Hematopoietic multipotent progenitor cell (in vitro differentiated cells): ENCODE measurements around the gene KIAA1210. TPM values are rescaled to one million over a fixed set of nuclear protein-coding genes. Genes with fewer than 3 reads are reported as not detected.

Experiments used
- DNase-seq, 3 donors: peaks; one replicate each; pipeline ENCODE4 v3.0.0-alpha.2; 2011 to 2015; ENCODE audit warnings: low read depth in 2 of 3, low spot score in 2 of 3
- total RNA-seq: library from RNA; depleted of rRNA; stranded (reverse); fragments of >200 nt; gene quantifications from one replicate; pipeline ENCODE4 v1.2.3, GENCODE V29; 2012

The KIAA1210 gene
- total RNA-seq, 1 donor: not detected

DNA sequence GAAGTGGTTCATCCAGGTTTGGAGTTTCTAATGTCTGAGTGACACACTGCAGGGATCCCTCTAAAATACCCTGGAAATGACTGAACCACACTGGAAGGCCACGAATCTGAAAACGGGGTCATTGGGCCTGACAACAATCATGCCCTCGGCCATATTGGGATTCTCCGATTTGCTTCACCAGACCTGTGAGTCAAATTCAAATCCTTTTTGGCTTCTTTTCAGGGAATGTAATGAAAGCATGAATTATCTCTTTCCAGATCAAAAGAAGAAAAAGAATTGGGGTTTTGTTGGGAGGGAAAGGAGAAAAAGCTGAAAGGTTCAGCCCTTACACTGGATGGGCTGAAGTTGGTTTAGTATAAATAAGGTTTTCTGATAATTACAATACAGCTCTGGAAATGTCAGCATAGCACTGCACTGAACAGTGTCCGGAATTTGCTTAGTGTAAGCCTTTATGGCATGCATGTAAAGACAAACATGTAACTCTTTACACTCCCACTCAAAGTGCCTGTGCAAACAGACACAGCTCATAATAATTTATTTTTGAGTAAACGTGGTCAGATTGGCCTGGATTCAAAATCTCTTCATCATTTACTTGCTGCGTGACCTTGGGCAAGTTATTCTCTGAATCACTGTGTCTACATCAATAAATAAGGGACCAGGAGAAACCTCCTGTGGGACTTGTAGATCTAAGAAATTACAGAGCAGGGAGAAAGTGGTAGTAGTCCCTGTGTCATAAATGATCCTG, 33.4 kb downstream of the KIAA1210 start:
- DNase-seq: no peak

DNA sequence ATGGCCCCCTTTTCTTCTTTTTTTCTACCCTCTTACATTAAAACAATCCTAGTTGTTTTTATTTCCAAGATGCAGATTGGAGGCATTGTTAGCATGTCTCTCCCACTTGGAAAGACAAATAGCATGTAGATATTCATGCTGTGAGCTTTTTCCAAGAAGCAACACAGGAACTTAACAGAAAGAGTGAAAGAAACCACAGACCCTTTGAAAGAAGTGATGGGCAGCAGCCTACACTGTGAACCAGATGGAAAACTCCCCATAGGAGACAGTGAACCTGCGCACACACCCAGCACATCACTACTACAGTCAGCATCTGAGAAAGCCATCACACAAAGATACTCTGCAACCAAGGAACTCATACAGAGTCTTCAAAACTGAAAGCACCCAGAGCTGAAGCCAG, 37.0 kb downstream of the KIAA1210 start:
- no peak for DNase-seq

DNA sequence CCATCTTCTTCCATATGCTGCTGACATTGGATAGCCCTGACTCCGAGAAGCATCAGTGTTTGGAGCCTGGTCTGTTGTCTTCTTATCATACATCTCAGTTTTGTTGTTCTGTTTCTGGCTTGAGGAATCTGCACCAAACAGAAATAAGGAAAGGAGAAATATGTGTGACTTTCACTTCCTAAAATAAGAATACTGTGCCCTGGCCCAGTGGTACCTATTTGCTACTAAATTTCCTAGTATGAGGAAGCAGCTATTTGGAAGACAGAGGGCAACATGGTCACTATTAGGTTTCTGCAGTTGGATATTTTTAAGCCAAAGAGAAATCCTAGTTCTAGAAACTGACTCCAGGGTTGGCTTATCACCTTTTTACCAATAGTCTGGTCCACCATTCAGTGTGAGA, 38.0 kb downstream of the KIAA1210 start:
- no peak for DNase-seq

DNA sequence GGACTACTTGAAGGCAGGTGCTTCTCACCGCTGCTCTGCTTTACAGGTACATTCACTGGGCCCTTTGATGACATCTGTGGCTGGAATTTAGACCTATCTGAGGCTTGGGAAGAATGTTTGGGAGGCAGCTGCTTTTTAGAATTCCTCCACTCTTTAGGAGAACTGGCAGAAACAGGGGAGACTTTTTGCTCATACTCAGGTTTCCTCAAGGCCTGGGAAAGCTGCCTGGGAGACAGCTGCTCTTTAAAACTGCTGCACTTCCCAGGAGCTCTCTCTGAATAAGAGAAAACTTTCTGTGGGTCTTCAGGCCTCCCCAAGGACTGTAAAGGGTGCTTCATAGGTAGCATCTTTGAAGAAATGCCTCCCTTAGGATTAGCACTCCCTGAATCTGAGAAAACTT, 40.5 kb downstream of the KIAA1210 start:
- no peak for DNase-seq

DNA sequence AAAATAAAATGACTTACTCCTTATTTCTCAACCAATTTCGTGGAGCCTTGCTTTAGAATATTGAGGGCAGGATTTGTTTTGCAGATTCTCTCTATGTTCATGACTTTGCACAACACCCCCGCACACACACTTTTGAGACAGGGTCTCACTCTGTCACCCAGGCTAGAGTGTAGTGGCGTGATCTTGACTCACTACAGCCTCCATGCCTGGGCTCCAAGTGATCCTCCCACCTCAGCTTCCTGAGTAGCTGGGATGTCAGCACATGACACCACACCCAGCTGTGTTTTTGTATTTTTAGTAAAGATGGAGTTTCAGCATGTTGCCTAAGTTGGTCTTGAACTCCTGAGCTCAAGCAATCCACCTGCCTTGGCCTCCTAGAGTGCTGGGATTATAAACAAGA, 42.8 kb downstream of the KIAA1210 start:
- no peak for DNase-seq

DNA sequence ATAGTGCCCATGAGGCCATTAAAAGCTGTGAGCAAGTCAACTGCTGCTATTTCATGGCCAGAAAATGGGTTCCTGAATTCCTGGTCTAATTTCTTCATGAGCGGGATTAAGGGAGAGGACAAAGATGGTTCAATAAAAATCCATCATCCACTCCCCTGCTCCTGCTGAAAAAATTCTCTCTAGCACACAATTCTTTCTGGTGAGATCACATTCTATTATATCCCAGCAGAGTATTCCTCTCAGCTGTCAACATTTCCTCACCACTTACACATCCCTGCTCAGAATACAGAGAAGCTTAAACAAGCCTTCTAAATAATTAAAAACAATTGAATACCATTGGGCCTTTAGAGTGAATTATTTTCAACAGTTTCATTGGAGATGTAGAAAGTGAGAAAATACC, 45.3 kb downstream of the KIAA1210 start:
- no peak for DNase-seq

DNA sequence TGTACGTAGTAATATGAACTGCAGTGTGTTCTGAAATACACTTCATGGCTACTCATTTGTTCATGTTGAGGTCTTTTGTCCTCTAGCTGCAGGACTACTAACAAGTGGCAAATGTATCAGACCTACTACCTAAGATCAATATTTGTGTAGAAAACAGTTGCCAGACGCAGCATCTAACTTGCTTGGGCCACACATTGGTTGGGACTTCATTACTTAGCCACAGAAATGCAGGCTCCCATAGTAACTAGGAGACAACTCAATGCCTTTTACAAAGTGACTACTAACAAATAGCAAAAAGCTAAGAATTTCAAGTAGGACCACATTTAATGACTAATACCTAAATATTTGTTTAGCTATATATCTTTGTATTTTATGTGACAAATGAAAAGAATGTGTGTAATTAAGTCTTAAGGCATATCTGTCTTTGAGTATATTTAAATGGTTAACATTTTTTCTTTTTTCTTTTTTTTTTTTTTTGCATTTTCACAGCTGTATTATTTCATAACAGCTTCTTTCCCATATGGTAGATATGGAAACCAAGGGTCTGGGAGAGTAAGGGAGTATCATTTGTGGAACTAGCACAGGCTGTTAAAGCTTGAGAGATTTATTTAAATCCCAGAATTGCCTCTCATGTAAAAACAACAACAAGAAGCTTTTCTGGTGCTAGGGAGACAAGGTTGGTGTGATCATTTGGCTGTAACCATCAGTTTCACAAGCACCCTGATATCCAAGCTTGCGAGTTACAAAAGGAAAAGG, 52.2 kb downstream of the KIAA1210 start:
- no peak for DNase-seq

DNA sequence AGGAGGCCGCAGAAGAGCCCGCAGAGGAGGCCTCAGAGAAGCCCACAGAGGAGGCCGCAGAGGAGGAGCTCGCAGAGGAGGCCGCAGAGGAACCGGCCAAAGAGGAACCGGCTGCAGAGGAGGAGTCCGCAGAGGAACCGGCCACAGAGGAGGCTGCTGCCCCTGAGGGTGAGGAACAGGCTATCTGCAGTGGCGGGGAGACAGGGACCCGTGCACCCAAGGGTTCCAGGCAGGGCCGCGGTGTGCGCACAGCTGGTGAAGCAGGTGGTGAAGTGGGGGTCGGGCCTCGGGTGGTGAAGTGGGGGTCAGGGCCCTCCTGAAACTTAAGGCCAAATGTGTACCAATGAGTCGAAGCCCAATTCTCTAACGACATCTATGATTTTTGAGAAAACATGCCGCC, 53.7 kb downstream of the KIAA1210 start:
- DNase-seq: no peak

DNA sequence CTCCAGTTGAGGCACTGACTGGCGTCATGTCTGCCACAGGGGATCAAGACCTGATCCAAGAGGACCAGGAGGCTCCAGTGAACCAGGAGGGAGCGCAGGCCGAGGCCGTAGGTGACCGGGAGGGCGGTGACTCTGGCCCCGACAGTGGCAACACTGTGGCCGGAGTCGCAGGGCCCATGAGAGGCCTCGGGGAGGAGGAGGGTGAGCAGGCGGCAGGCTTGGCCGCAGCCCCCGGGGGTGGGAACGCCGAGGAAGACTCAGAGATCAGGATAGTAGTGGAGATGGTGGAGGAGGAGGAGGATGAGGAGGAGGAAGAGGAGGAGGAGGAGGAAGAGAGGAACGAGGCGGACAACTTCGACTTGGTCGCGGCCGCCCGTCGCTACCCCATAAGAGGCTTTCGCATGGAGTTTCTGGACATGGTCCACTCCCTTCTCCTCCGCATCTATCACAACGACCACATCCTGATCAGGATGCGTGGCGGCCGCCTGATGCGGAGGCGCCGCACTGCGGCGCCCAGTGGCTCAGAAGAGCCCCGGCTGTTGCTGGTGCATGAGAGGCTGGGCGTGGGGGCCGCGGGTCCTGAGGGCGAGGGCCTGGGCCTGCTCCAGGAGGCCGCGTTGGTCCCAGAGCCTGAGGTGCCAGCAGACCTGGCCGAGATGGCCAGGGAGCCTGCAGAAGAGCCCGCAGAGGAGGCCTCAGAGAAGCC, 54.3 kb downstream of the KIAA1210 start:
- no peak for DNase-seq

DNA sequence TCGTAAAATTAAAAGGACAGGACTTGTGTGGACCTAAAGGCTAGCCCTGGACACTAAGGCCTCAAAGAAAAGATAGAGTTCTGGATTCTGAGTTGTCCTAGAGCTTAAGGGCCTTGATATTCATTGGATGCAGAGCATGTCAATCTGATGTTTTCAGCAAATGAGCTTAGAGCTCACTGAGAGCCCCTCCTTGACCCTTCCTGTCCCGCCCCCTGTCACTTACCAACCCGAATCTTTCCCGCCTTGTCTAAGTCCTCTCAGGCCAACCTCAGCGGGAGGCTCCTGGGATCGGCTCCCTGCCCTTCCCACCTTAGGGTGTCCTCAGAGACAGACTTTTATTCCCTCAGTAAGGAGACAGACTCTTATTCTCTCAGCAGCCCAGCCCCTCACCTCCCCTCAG, 54.9 kb downstream of the KIAA1210 start, which contains the start of gene CT47C1:
Gene CT47C1 (plus strand): TSS at position 250 of the 400 bp plus-strand sequence. CDS start 233 bp downstream, outside the sequence.
- DNase-seq: no peak

DNA sequence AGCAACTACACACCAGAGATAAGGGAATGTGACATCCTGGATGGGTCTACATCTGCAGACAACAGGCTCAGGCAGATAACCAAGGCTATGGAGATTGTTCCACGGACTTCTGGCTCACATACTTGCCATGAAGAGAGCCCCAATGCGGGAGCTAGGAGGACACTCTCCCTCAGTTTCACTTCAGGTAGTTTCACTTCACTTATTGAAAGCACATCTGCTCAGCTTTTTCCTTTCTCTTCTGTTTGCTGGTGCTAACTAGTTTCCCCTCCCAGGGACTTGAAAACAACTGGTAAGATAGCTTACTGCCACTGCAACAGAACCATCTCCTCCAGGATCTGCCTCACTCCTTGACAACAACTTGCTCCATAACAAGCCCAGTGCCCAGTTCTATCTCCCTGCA, 56.2 kb downstream of the KIAA1210 start:
- no peak for DNase-seq

DNA sequence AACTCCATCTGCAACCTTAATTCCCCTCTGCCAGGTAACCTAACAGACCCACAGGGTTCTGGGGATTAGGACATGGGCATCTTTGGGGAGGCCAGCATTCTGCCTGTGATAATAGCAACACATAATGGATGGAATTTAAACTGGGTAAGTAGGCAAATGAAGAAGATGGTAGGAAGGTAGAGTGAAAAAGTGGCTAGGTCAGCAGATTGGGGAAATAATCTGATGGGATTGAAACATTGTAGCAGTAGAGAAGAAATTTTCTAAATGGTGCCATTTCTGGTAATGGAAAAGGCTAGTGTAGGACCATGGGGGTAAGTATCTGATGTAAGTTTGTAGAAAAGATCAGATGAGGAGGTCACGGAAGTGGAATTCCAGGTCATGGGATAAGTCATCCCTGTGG, 57.9 kb downstream of the KIAA1210 start:
- no peak for DNase-seq

DNA sequence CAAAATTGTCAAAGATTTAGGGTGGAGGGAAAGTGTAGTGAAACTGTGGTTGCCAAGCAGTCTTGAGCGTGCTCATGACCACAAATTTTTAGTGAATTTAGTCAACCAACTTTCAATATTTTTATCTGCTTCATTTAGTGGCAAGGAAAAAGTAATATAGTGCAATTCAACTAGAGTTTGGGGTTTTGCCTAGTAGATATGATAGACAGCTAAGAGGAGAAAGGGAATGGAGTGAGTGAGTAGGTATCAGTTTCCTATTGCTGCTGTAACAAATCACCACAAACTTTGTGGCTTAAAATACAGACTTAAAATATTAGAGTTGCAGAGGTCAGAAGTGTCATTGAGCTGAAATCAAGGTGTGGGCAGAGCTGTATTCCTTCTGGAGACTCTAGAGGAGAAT, 58.5 kb downstream of the KIAA1210 start:
- no peak for DNase-seq

DNA sequence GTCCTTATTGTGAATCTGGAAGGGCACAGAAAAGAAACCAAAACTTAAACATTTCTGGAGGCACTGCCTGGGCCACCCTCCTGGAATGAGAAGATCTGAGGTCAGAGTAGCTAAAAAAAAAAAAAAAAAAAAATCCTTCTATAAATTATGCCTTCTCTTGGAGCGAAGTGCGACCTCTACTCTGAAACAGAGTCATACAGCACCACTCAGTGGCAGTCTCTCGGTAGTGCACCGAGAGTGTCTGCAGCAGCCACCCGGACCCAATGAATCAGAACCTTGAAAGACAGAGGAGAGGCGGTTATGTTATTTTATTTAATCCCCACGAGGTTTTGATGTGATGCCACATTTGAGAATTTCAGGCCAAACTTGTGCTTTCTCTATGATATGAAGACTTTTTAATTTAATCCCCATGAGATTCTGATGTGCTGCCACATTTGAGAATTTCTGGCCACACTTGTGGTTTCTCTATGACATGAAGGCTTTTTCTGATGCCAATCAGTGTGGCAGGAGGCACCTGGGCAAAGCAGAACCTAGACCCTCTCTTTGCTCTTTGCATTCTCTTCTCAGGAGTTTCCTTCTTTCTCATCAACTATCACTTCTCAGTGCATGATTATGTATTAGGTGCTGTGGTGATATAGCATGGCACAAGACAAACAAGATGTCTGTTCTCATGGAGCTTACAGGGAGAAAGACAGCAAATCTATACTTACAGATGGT, 60.4 kb downstream of the KIAA1210 start:
- DNase-seq: peak in 2 of 3 donors; percentile 42 to 63

DNA sequence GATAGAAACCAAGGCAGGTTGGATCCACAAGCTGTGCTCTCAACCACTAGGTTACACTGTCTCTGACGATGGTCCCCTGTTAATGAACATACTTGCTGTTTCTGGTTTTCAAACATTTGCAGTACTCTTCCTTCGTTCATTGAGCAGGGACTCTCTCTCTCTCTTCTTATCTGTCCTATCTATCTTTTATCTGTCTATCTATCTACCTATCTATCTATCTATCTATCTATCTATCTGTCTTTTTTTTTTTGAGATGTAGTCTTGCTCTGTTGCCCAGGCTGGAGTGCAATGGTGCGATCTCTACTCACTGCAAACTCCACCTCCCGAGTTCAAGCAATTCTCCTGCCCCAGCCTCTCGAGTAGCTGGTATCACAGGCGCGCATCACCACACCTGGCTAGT, 64.2 kb downstream of the KIAA1210 start:
- DNase-seq: no peak

DNA sequence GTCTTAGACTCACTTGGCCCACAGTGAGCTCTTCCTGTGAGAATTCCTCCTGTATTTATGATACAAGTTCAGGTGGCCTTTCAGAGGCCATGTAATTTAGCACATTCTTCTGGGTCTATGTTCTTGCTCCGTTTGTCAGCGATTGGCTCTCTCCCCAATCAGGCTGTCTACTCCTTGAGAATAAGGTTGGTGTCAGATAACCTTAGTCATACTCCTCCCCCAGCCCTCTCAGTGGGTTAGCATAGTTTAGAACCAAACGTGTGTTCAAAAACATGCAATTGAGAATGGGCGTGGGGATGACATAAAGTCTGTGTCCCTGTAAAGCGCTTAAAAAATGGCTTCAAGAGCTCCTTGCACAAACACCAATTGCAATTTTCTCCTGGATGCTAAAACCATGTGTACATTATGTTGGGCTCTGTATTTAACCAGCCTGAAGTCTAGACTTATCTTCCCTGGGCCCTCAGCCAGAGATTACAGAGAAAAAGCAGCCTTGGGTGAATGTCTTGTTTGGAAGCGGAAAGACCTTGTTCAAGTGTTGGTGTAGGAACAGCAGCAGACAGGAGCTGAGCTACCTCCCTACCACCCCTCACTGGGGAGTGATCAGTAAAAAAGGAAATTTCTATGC, 64.8 kb downstream of the KIAA1210 start:
- no peak for DNase-seq

DNA sequence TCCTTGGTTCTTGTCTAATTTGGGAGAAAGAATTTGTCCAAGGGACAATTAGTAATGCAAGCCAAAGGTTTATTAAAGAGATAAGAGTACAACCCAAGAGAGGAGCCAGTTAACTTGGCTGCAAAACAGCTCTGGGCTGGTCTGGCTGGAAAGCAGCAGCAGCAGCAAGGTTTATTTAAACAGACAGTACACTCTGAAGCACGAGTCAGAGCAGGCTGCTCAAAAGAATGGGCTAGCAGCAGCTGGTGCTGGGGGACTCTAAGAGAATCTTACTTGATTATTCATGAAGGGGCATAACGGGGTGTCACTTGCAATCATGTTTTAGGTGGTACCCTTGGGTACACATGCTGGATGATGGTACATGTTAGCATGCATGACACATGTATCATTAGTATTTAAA, 71.9 kb downstream of the KIAA1210 start:
- no peak for DNase-seq

DNA sequence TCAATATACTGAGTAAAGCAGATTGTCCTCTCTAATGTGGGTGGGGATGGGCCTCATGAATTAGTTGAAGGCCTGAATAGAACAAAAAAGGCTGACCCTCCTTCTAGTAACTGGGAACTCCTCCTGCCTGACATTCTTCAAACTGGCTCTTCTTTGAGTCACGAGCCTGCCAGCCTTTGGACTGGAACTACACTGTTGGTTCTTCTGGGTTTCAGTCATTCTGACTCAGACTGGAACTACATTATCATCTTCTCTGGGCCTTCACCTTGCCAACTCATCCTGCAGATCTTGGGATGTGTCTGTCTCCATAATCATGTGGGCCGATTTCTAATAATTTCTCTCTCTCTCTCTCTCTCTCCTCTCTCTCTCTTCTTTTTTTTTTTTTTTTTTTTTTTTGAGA, 81.7 kb downstream of the KIAA1210 start:
- DNase-seq: no peak

DNA sequence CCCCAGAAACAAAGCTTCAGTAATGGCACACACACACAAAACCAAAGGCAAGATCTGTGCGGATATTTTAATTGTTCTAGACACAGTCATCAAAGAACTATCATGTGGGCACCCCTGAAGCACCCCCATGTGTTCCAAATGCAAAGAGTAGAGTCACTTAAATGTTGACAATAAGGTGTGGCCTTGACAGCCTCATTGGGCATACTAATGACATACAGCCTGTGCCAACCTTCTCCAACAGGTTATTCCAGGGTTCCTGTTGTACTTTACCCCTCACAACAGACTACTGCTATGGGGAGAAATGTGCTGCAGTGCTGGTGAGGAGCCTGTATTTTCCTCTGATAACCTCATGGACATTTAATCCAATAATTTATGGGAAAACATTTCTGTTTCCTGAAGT, 84.6 kb downstream of the KIAA1210 start:
- no peak for DNase-seq

DNA sequence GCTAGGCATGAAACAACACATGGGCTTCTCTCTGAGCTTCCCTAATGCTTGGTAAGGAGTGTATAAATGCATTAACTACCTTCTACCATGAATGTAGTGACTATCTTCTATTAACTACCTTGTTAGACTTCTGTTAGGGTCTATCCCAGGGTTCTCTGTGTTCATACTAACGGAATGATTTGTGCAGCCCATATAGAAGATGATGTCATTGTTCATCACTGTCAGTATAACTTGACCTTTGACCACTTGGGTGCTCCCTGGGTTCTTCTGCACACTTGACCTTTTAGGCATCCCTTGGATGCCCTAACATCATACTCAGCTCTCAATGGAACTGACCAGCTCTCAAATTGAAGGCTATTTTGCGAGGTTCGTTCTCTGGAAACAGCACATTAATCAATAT, 85.6 kb downstream of the KIAA1210 start:
- DNase-seq: no peak

DNA sequence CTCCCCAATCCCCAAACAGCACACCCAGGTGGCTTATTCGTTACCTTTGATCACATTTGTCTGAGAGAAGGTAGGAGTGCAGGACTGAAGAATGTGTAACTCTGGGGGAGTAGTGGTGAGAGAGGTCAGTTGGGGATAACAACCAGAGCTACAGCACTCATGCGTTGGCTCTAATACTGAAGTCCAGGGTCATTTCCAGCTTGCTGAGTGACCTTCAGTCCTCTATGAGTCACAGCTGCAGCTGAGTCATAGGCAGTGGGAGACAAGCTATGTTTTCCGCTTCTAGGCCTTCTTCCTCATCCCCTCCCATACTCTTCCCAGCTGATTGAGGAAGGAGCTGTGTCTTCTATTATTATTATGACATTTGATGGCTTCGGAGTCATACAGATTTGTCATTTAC, 86.4 kb downstream of the KIAA1210 start:
- no peak for DNase-seq
